Measurements from ENCODE around the gene TDRD12. TPM values are rescaled to one million over a fixed set of nuclear protein-coding genes. Genes with fewer than 3 reads are reported as not detected.

The TDRD12 gene, protein sequence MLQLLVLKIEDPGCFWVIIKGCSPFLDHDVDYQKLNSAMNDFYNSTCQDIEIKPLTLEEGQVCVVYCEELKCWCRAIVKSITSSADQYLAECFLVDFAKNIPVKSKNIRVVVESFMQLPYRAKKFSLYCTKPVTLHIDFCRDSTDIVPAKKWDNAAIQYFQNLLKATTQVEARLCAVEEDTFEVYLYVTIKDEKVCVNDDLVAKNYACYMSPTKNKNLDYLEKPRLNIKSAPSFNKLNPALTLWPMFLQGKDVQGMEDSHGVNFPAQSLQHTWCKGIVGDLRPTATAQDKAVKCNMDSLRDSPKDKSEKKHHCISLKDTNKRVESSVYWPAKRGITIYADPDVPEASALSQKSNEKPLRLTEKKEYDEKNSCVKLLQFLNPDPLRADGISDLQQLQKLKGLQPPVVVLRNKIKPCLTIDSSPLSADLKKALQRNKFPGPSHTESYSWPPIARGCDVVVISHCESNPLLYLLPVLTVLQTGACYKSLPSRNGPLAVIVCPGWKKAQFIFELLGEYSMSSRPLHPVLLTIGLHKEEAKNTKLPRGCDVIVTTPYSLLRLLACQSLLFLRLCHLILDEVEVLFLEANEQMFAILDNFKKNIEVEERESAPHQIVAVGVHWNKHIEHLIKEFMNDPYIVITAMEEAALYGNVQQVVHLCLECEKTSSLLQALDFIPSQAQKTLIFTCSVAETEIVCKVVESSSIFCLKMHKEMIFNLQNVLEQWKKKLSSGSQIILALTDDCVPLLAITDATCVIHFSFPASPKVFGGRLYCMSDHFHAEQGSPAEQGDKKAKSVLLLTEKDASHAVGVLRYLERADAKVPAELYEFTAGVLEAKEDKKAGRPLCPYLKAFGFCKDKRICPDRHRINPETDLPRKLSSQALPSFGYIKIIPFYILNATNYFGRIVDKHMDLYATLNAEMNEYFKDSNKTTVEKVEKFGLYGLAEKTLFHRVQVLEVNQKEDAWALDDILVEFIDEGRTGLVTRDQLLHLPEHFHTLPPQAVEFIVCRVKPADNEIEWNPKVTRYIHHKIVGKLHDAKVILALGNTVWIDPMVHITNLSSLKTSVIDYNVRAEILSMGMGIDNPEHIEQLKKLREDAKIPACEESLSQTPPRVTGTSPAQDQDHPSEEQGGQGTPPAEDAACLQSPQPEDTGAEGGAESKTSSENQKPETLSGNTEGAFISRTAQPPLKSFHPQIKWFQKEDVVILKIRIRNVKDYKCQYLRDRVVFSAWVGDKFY (N-terminal part only)
- total RNA-seq = 0.18 and 0.28 TPM in 2 replicates

DNA sequence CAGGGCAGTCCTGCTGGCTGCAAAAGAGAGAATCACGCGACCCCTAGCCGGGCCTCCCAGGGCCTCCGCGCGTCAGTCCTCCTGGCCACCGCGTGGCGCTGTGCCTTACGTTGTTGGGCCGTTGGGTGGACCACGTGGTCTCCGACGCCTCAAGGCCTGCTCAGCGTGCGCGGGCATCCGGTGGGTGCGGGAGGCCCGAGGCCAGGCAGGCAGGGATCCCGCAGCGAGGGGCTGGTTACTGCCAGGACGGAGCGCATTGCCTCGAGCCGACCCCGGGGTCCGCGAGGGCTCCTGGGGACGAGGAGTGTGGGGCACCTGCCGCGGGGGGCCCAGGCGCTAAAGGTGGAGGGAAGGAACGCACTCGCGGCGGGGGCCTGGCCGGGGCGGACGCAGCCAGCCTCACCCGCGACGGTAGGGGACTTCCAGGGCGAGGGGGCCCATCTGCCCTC, at the start of gene TDRD12:
Gene TDRD12 (plus strand): TSS at position 157 of the 449 bp plus-strand sequence. CDS start 306 bp downstream, outside the sequence.

DNA sequence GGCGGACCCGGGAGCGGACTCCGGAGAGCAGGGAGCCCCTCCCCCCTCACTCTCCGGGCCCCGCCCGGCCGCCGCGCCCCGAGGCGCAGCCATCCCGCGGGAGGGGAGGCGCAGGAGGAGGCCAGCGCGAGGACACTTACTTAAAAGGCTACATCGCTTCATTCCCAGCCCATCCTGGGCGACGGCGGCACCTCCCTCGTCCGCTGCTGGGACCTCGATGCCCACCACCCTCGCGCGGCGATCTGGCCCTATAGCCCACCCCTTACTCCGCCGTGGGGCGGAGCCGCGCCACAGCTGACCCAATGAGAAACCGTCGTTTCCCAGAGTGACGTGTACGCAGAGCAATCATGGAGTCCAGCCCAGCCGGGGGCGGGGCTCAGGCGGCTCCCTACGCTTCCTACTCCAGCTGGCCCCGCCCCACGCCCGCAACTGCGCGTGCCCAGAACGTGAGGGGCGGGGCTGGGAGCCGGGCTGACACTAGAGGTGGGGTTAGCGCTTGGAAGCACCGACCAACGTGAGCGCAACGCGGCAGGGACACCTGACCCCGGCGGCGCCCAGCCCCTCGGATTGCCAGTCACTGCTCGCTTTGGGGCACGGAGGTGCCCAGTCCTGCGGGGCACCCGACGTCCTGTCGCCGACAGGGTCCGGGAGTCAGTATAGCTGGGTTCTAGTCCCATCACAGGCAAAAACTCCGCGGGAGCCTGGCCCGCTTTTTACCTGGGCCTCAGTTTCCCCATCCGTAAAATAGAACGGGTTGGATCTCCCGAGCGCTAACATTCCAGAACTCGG, 44.4 kb upstream of the TDRD12 start, which contains the start of gene ANKRD27:
Gene ANKRD27 (minus strand): TSS at position 250 of the 789 bp plus-strand sequence. CDS start 16,165 bp downstream, outside the sequence.

DNA sequence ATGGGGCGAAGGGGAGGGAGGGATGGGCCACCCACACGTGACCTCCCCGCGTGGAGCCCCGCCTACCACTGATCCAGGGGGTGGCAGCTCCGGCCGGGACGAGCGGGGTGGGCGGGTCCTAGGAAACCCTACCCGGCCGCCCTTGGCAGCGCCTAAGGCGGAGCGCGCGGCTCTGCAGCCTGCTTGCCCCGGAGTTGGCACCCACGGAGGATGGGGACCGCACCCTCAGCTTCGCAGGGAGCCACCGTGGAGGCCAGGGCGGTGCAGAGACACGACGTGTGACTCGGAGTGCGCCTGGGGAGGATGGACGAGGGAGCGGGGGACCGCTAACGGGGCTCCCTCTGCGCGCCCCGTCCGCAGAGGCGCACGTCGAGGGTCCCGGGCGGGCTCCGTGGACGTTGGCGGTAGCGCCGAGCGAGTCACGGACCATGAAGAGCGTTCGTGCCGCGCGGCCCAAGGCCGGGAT, 43.8 kb upstream of the TDRD12 start, which contains the start of gene RGS9BP:
Gene RGS9BP (plus strand): TSS at position 129 of the 466 bp plus-strand sequence. CDS start 416 bp downstream, outside the sequence.

GRCh38 chr19:32691291-32691951, 28.1 kb upstream of the TDRD12 start, which contains the start of gene NUDT19:
Gene NUDT19 (plus strand): TSS chr19:32691821. CDS start chr19:32691961, 140 bp downstream.

DNA sequence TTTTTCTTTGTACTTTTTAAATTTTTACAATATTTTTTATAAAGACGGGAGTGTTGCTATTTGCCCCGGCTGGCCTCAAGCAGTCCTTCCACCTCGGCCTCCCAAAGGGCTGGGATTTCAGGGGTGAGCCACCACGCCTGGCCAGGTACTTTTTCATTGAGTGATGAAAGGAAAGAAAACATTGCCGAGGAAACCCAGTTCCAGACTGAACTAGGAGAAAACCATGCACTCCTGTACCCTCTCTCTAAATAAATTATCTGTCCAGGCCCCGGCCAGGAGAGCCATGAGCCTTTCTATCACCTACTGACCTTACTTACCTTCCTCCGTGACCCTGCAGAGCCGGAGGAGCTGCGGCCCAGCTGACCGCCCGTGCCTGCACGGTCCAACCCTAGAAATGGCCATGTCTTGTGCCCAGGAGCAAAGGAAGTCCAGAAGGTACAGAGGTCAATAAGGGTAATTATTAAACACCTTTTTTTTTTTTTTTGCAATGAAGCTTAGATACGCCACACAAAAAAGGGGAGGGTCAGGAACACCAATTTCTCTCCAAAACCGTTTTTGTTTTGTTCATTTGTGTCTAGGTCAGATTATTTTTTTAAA, 149.9 kb downstream of the TDRD12 start, which contains the start of gene SLC7A9:
Gene SLC7A9 (minus strand): TSS at position 399 of the 597 bp plus-strand sequence. CDS start 1,233 bp downstream, outside the sequence.

Other genes starting within 250 kb of the TDRD12 start
- gene PDCD5, start 138.6 kb upstream of the TDRD12 start, total RNA-seq = 92.2 and 115 TPM in 2 replicates
- 33.7 and 35.5 TPM in 2 replicates for gene ANKRD27, start 44.6 kb upstream of the TDRD12 start, total RNA-seq
- gene RGS9BP, start 43.9 kb upstream of the TDRD12 start, total RNA-seq = 0.14 and 0.28 TPM in 2 replicates
- 6.0 and 6.4 TPM in 2 replicates for gene NUDT19, start 27.9 kb upstream of the TDRD12 start, total RNA-seq
- 0.28 TPM in 1 of 2 replicates, not detected in the other for gene SLC7A9, start 150.0 kb downstream of the TDRD12 start, total RNA-seq